Epithelial cell of esophagus (primary cell): ENCODE data around the gene IL17REL.
"Not testable (repeated sequence)": the region's sequence is repeated elsewhere in the genome, so short reads cannot be mapped to it uniquely, and the experiment has no call there.

Experiments
- DNase-seq: peaks from one replicate; pipeline ENCODE4 v3.0.0; 2010; ENCODE audit warnings: low read depth
- H3K4me3 ChIP-seq: 2 replicates; pipeline ENCODE4 v1.5.1; 2011; ENCODE audit warnings: mild to moderate bottlenecking, low read length, control low read depth
- CTCF ChIP-seq: IDR thresholded peaks from 2 replicates; pipeline ENCODE4 v1.5.1; 2011; ENCODE audit warnings: low read depth, mild to moderate bottlenecking, low read length, control low read depth, inconsistent platforms; ENCODE audit not compliant: insufficient read depth; ENCODE audit errors: missing control alignments

IL17REL gene

GRCh38 chr22:49986325-49986724 lies 26.2 kb downstream of the IL17REL start:
- no peak for DNase-seq
- no peak for TF ChIP-seq CTCF
- H3K4me3 ChIP-seq: no peak overlapping the region

- no peak for DNase-seq
- no peak overlapping the region for H3K4me3 ChIP-seq
- TF ChIP-seq CTCF: no peak
Measured at GRCh38 chr22:49983148-49984042, 29.2 kb downstream of the IL17REL start.

DNA sequence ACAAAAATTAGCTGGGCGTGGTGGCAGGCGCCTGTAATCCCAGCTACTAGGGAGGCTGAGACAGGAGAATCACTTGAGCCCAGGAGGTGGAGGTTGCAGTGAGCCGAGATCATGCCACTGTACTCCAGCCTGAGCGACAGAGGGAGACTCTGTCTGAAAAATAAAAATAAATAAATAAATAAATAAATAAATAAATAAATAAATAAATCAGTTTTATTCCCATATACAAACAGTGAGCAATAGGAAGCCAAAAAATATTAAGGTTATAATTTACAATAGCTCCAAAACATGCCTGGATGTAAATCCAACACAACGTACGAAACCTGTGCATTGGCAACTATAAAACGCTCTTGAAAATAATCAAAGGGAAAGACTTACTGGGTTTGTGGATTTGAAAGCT lies 30.8 kb downstream of the IL17REL start:
- DNase-seq, H3K4me3 ChIP-seq: not testable (repeated sequence)

DNA sequence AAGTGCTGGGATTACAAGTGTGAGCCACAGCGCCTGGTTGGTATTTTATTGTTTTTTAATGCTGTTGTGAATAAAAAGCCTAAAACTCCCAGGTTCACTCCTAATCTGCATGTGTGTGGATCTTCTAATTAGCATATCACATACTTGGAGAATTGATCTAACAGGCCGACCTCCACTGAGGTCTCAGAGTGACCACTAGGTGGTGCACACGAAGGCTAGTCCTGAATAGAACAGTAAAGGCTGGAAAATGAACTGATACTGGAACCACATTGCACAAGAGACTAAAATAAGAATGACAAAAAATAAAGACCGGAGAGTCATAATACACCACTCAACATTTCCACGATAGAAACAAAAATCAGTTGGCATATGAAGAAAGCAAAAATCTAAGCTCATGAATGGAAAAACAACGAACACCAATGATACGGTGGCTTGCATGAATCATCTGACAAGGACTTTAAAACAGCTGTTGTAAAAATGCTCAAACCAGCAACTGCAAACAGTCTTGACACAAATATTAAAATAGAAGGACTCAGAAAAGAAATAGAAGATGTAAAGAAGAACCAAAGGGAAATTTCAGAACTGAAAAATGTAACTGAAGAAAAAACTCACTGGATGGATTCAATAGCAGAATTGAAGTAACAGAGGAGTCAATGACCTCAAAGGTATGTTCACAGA lies 32.8 kb downstream of the IL17REL start:
- no peak overlapping the region for H3K4me3 ChIP-seq
- peak; percentile 42 for TF ChIP-seq CTCF
- DNase-seq: peak; percentile 46

DNA sequence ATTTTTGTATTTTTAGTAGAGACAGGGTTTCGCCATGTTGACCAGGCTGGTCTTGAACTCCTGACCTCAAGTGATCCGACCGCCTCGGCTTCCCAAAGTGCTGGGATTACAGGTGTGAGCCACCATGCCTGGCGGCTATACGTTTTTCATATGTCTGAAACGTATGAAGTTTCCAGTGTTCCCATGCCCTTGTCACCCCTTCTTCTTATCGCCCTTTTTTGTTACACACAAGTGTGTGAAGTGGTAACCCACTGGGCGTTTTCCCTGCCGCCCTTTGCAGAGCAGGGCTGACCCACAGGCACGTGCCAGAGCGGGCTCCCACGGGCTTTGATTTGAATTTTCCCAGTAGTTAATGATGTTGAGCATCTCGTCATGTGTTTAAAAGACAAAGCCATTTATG lies 35.0 kb downstream of the IL17REL start:
- DNase-seq: no peak

DNA sequence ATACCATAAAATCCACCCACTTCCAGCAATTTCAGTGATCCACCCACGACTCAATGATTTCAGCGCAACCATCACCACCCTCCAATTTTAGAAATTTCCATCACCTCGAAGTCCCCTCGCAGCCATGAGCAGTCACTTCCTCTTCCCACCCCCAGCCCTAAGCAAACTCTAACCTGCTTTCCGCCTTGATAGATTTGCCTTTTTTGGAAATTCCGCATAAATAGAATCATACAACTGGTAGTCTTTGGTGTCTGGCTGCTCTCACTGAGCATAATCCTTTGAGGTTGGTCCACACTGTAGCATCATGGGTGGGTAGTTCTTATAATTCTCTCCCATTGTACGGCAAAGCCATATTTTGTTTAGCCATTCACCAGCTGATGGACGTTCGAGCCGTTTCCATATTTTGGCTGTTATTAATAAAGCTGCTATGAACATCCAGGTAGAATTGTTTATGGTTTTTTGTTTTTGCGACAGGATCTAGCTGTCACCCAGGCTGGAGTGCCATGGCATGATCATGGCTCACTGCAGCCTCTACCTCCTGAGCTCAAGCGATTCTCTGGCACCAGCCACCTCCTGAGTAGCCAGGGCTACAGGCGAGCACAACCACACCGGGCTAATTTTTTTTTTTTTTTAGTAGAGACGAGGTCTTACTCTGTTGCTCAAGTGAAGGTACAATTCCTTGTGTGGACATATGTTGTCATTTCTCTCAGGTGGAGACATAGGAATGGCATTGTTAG lies 36.0 kb downstream of the IL17REL start:
- TF ChIP-seq CTCF: no peak
- DNase-seq: no peak
- no peak overlapping the region for H3K4me3 ChIP-seq

More for the DNA sequence above, 35.0 kb downstream of the IL17REL start:
- no peak overlapping the region for H3K4me3 ChIP-seq
- TF ChIP-seq CTCF: no peak
